Keratinocyte (primary cell): Measurements from ENCODE around the gene MAGEB2. TPM values are rescaled to one million over a fixed set of nuclear protein-coding genes. Genes with fewer than 3 reads are reported as not detected.

Source experiments
- DNase-seq: peaks from one replicate; pipeline ENCODE4 v3.0.0-alpha.2; 2011; ENCODE audit warnings: low read depth, missing footprints, low spot score
- FAIRE-seq: peaks from 2 replicates; lab custom pipeline; 2011; peaks lifted over from hg19 to GRCh38; lab: Jason Lieb, UNC
- H2AFZ ChIP-seq: 2 replicates; pipeline ENCODE4 v1.6.0; 2012; ENCODE audit warnings: low read length, control low read depth, inconsistent platforms; ENCODE audit not compliant: control insufficient read depth
- H3K27ac ChIP-seq: 2 replicates; pipeline ENCODE4 v1.5.1; 2011; ENCODE audit warnings: low read length; ENCODE audit not compliant: control insufficient read depth, insufficient read depth
- H3K27me3 ChIP-seq: 3 replicates; pipeline ENCODE4 v1.6.0; 2011; ENCODE audit warnings: low read length; ENCODE audit not compliant: control insufficient read depth, insufficient read depth; ENCODE audit errors: extremely low read depth
- H3K36me3 ChIP-seq, 2 experiments: 2 replicates in 1 of 2; 3 replicates in 1 of 2; pipeline ENCODE4 v1.5.1; 2011; ENCODE audit warnings: low read length in 2 of 2, mild to moderate bottlenecking in 1 of 2; ENCODE audit not compliant: control insufficient read depth in 2 of 2, insufficient read depth in 2 of 2; ENCODE audit errors: extremely low read depth in 1 of 2
- H3K4me1 ChIP-seq: 3 replicates; pipeline ENCODE4 v1.5.1; 2011; ENCODE audit warnings: low read length; ENCODE audit not compliant: control insufficient read depth, insufficient read depth; ENCODE audit errors: extremely low read depth
- H3K4me2 ChIP-seq: 3 replicates; pipeline ENCODE4 v1.6.0; 2011; ENCODE audit warnings: low read depth, low read length; ENCODE audit not compliant: control insufficient read depth, insufficient read depth; ENCODE audit errors: extremely low read depth
- H3K4me3 ChIP-seq, 3 experiments: fragments of 200-600 bp in 1 of 3; sonication (generic) in 1 of 3; 2 replicates in 2 of 3; 3 replicates in 1 of 3; pipeline ENCODE4 v1.5.1; 2011 to 2016; ENCODE audit warnings: low read length in 3 of 3, mild to moderate bottlenecking in 3 of 3, control low read depth in 2 of 3, inconsistent platforms in 1 of 3, low read depth in 1 of 3, mixed read lengths in 1 of 3, mixed run types in 1 of 3, moderate library complexity in 1 of 3; ENCODE audit not compliant: control insufficient read depth in 2 of 3, insufficient read depth in 2 of 3; ENCODE audit errors: extremely low read depth in 1 of 3
- H3K79me2 ChIP-seq: 2 replicates; pipeline ENCODE4 v1.6.0; 2012; ENCODE audit warnings: low read length; ENCODE audit not compliant: control insufficient read depth, insufficient read depth
- H3K9ac ChIP-seq: 3 replicates; pipeline ENCODE4 v1.6.0; 2011; ENCODE audit warnings: low read length; ENCODE audit not compliant: control insufficient read depth, insufficient read depth; ENCODE audit errors: extremely low read depth
- H3K9me1 ChIP-seq: 3 replicates; pipeline ENCODE4 v1.6.0; 2011; ENCODE audit warnings: low read length; ENCODE audit not compliant: control insufficient read depth, insufficient read depth; ENCODE audit errors: extremely low read depth
- H3K9me3 ChIP-seq: 2 replicates; pipeline ENCODE4 v1.5.1; 2012; ENCODE audit warnings: low read depth, low read length; ENCODE audit not compliant: control insufficient read depth
- H4K20me1 ChIP-seq: 3 replicates; pipeline ENCODE4 v1.6.0; 2011; ENCODE audit warnings: low read length; ENCODE audit not compliant: control insufficient read depth, insufficient read depth; ENCODE audit errors: extremely low read depth
- EZH2 ChIP-seq: IDR thresholded peaks from one replicate; pipeline ENCODE4 v1.6.1; 2012; ENCODE audit warnings: inconsistent platforms, mild to moderate bottlenecking, low read length, moderate library complexity
- dilution Hi-C: fragments of 300-500 bp; cut with MboI; formaldehyde crosslinking; loops from one replicate; pipeline ENCODE4 v1.7.0; 2020; ENCODE audit warnings: low sequenced_read_pairs; ENCODE audit not compliant: extremely low pct_ligation_motif_present
- polyA plus RNA-seq, 5 experiments: library from polyadenylated mRNA; depleted of rRNA in 3 of 5; stranded (reverse) in 3 of 5; stranded (forward) in 1 of 5; unstranded in 1 of 5; fragments of >200 nt; gene quantifications; 1 replicate in 1 of 5; 2 replicates in 3 of 5; 3 replicates in 1 of 5; pipeline versions ENCODE4 v1.2.1 to v1.2.3, GENCODE V29; 2011 to 2012; ENCODE audit warnings: missing spikeins in 2 of 5, low read depth in 1 of 5, low replicate concordance in 1 of 5
- TF ChIP-seq, protein P1 (sequence below), 3 experiments: IDR thresholded peaks in 1 of 3; conservative IDR thresholded peaks in 1 of 3; optimal IDR thresholded peaks in 1 of 3; 2 replicates in 2 of 3; 3 replicates in 1 of 3; pipeline versions ENCODE3 to v1.5.1; 2011; ENCODE audit warnings: low read length in 3 of 3, mild to moderate bottlenecking in 3 of 3, moderate library complexity in 2 of 3, control low read depth in 1 of 3, inconsistent platforms in 1 of 3; ENCODE audit not compliant: insufficient read depth in 2 of 3; ENCODE audit errors: extremely low read depth in 1 of 3

Gene MAGEB2
- polyA plus RNA-seq, 1 donor (not counting 4 experiments of a cell fraction or from before 2014, with no cell fraction given) = not detected

DNA sequence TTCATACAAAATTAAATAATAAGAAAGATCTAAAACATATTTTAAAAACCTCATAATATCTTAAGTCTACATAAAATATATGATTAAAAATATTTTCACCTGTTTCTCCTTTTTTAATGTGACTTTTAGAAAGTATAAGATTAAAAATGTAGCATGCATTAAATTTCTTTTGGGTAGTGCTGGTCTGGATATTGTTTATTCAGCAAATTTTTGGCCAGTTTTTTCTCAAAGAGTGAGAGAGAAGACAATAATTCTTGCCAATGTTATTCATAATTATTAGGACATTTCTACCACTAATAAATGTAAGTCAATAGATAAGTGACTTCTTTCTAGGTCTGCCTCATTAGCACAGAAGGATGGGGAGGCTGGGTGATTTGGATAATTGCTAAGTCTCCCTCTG lies 45.6 kb downstream of the MAGEB2 start:
- H3K4me2 ChIP-seq = no peak overlapping the region
- H3K4me3 ChIP-seq = no peak overlapping the region
- H3K4me1 ChIP-seq = no peaks in the 10 kb centered on the region
- dilution Hi-C loops = no loop called here
- no peak overlapping the region for H3K27ac ChIP-seq
- no peak overlapping the region for H3K9ac ChIP-seq
- H3K9me1 ChIP-seq = no peaks in the 10 kb centered on the region
- TF ChIP-seq, protein P1, sequence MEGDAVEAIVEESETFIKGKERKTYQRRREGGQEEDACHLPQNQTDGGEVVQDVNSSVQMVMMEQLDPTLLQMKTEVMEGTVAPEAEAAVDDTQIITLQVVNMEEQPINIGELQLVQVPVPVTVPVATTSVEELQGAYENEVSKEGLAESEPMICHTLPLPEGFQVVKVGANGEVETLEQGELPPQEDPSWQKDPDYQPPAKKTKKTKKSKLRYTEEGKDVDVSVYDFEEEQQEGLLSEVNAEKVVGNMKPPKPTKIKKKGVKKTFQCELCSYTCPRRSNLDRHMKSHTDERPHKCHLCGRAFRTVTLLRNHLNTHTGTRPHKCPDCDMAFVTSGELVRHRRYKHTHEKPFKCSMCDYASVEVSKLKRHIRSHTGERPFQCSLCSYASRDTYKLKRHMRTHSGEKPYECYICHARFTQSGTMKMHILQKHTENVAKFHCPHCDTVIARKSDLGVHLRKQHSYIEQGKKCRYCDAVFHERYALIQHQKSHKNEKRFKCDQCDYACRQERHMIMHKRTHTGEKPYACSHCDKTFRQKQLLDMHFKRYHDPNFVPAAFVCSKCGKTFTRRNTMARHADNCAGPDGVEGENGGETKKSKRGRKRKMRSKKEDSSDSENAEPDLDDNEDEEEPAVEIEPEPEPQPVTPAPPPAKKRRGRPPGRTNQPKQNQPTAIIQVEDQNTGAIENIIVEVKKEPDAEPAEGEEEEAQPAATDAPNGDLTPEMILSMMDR (optimal IDR thresholded peaks at IDR 0.05 in 1 of 3, IDR thresholded peaks at IDR 0.05 in 1 of 3, conservative IDR thresholded peaks at IDR 0.05 in 1 of 3; ENCODE audit: extremely low read depth in 1 of 3, insufficient read depth in 2 of 3, low read length in 3 of 3) = no peak
- no peak for TF ChIP-seq EZH2
- FAIRE-seq = no peak
- no peak overlapping the region for H2AFZ ChIP-seq
- no peaks in the 10 kb centered on the region for H3K79me2 ChIP-seq
- no peaks in the 10 kb centered on the region for H3K36me3 ChIP-seq
- DNase-seq = no peak
- H3K27me3 ChIP-seq = no peaks in the 10 kb centered on the region
- no peaks in the 10 kb centered on the region for H4K20me1 ChIP-seq
- peaks cover 2% of the 10 kb centered on the region for H3K9me3 ChIP-seq

DNA sequence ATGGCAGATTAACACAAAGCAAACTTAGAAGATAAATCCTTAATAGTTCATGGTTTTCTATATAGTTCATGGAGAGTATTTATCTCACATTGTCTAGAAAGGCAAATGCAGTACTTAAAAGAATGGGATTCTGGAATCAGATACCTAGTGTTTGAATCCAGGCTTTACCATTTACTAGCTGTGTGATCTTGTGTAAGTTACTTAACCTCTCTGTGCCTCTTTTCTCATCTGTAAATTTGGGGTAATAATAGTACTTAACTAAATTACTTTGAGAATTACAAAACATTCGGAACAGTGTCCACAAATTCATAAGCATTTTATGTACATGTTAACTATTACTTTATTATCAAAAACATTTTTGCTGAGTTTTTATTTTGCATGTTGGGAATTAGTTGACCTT lies 47.4 kb downstream of the MAGEB2 start:
- H3K79me2 ChIP-seq = no peaks in the 10 kb centered on the region
- H4K20me1 ChIP-seq = no peaks in the 10 kb centered on the region
- FAIRE-seq (no peak), DNase-seq (no peak)
- dilution Hi-C loops = no loop called here
- no peak overlapping the region for H3K4me2 ChIP-seq
- no peaks in the 10 kb centered on the region for H3K9me1 ChIP-seq
- TF ChIP-seq, protein P1 (optimal IDR thresholded peaks at IDR 0.05 in 1 of 3, IDR thresholded peaks at IDR 0.05 in 1 of 3, conservative IDR thresholded peaks at IDR 0.05 in 1 of 3; ENCODE audit: extremely low read depth in 1 of 3, insufficient read depth in 2 of 3, low read length in 3 of 3) = no peak
- no peak for TF ChIP-seq EZH2
- H3K9ac ChIP-seq = no peak overlapping the region
- H3K4me1 ChIP-seq = no peaks in the 10 kb centered on the region
- H2AFZ ChIP-seq = no peak overlapping the region
- H3K27me3 ChIP-seq = no peaks in the 10 kb centered on the region
- H3K9me3 ChIP-seq = no peaks in the 10 kb centered on the region
- H3K27ac ChIP-seq = no peak overlapping the region
- no peaks in the 10 kb centered on the region for H3K36me3 ChIP-seq
- H3K4me3 ChIP-seq = no peak overlapping the region

Other genes with a start within 250 kb of the MAGEB2 start
- gene MAGEB3, start 15.1 kb downstream of the MAGEB2 start, polyA plus RNA-seq = not detected in 3 replicates
- gene MAGEB4, start 26.4 kb downstream of the MAGEB2 start, polyA plus RNA-seq = not detected in 3 replicates
- gene MAGEB1, start 31.6 kb downstream of the MAGEB2 start, polyA plus RNA-seq = not detected in 3 replicates
- not detected in 3 replicates for gene NR0B1, start 93.8 kb downstream of the MAGEB2 start, polyA plus RNA-seq